HUES48 (cell line): ENCODE data around the gene CARD10.
A peak's percentile ranks its signal among the peaks of the same experiment; 100 is the strongest.

Source experiments
- H3K27ac ChIP-seq: one replicate; pipeline ENCODE4 v1.7.0; 2013; ENCODE audit warnings: low read depth, low read length, inconsistent platforms
- H3K27me3 ChIP-seq: 2 replicates; pipeline ENCODE4 v1.6.1; 2013; ENCODE audit warnings: mild to moderate bottlenecking, low read length; ENCODE audit not compliant: control insufficient read depth, insufficient read depth
- H3K36me3 ChIP-seq: 2 replicates; pipeline ENCODE4 v1.6.1; 2013; ENCODE audit warnings: low read length; ENCODE audit not compliant: control insufficient read depth, insufficient read depth
- H3K4me1 ChIP-seq: 2 replicates; pipeline ENCODE4 v1.6.1; 2013; ENCODE audit warnings: mild to moderate bottlenecking, low read length; ENCODE audit not compliant: control insufficient read depth, insufficient read depth
- H3K4me3 ChIP-seq: 2 replicates; pipeline ENCODE4 v1.5.1; 2013; ENCODE audit warnings: mild to moderate bottlenecking, low read depth, low read length
- H3K9ac ChIP-seq: 2 replicates; pipeline ENCODE4 v1.6.1; 2013; ENCODE audit warnings: mild to moderate bottlenecking, low read depth, low read length, moderate library complexity
- H3K9me3 ChIP-seq: 2 replicates; pipeline ENCODE4 v1.6.1; 2013; ENCODE audit warnings: low read length; ENCODE audit not compliant: control insufficient read depth, insufficient read depth

The CARD10 gene

GRCh38 chr22:37457093-37457893 is 61.9 kb downstream of the CARD10 start:
- Histone ChIP-seq H3K4me1 (peaks cover 10% of the 10 kb centered on the region; the same call in 1 of the 2 replicates), H3K27me3 (no peaks in the 10 kb centered on the region), H3K9ac (no peak overlapping the region), H3K27ac (no peak overlapping the region), H3K9me3 (no peaks in the 10 kb centered on the region), H3K36me3 (no peaks in the 10 kb centered on the region), H3K4me3 (no peak overlapping the region)

DNA sequence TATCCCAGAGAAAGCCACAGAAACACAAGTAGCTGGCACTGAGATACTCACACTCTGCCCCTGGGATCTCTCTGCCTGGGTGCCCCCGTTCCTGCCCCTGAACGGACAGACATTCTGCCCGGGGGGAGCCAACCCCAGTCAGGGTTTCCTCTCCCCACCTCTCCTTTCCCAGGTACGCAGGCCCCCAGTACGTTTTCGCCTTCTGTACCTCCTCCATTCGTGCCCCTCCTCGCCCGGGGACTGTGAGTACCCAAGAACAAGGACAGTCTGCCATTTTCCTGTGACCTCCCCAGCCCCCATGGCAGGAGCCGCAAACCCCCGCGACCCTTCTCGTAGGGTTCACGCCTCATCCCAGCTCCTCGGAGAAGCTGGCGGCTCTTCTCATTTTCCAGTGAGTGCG is 62.9 kb downstream of the CARD10 start:
- H3K27me3 ChIP-seq = no peaks in the 10 kb centered on the region
- no peaks in the 10 kb centered on the region for H3K9me3 ChIP-seq
- no peak overlapping the region for H3K27ac ChIP-seq
- H3K4me1 ChIP-seq = peaks cover 10% of the 10 kb centered on the region; the same call in 1 of the 2 replicates
- H3K4me3 ChIP-seq = no peak overlapping the region
- no peaks in the 10 kb centered on the region for H3K36me3 ChIP-seq
- no peak overlapping the region for H3K9ac ChIP-seq

DNA sequence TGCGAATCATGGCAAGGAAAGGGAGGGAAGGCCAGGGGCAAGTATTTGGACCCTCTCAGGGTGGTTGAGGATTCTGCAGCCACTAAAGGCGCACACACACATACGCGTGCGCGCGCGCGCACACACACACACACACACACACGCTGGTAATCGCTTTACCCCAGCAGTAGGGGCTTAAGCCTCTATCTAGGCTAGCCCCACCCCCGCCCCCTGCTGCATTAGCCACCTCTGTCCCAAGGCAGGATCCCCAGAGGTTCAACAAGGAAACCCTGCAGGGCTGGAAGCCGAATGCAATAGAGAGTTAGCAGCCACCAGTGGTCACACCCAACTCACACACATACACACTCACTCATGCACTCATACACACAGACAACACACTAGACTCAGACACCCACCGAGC is 63.3 kb downstream of the CARD10 start:
- no peak overlapping the region for H3K4me3 ChIP-seq
- H3K27ac ChIP-seq = peak overlapping the region; percentile 36
- H3K27me3 ChIP-seq = no peaks in the 10 kb centered on the region
- peaks cover 10% of the 10 kb centered on the region; the same call in 1 of the 2 replicates for H3K4me1 ChIP-seq
- no peaks in the 10 kb centered on the region for H3K9me3 ChIP-seq
- no peak overlapping the region for H3K9ac ChIP-seq
- no peaks in the 10 kb centered on the region for H3K36me3 ChIP-seq

- H3K9ac ChIP-seq = no peak overlapping the region
- no peaks in the 10 kb centered on the region for H3K36me3 ChIP-seq
- no peaks in the 10 kb centered on the region for H3K9me3 ChIP-seq
- peak overlapping the region; percentile 36 for H3K27ac ChIP-seq
- no peak overlapping the region for H3K4me3 ChIP-seq
- peaks cover 10% of the 10 kb centered on the region; the same call in 1 of the 2 replicates for H3K4me1 ChIP-seq
- H3K27me3 ChIP-seq = no peaks in the 10 kb centered on the region
Measured at GRCh38 chr22:37454857-37455686, 64.1 kb downstream of the CARD10 start.

DNA sequence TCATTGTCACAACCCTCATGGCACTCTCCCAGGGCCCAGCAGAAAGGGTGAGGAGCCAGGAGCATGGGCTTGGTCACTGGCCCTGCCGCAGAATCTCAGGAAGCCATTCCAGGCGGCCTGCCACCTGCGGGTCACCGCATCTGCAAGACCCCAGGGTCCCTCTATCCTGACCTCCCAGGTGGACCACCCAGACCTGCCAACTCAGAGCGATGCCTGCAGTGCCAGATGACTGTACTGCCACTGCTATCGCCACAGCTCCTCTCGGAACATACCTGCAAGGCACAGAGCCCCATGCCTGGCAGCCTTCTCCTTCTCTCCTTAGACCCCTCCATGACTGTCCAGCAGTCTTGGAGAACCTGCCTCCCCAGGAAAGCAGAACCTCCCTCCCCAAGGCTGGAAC is 65.5 kb downstream of the CARD10 start:
- no peak overlapping the region for H3K9ac ChIP-seq
- no peaks in the 10 kb centered on the region for H3K27me3 ChIP-seq
- H3K36me3 ChIP-seq = no peaks in the 10 kb centered on the region
- no peak overlapping the region for H3K4me3 ChIP-seq
- H3K9me3 ChIP-seq = no peaks in the 10 kb centered on the region
- peaks cover 10% of the 10 kb centered on the region; the same call in 1 of the 2 replicates for H3K4me1 ChIP-seq
- no peak overlapping the region for H3K27ac ChIP-seq

- Histone ChIP-seq H3K9me3 (no peaks in the 10 kb centered on the region), H3K27ac (no peak overlapping the region), H3K4me3 (no peak overlapping the region), H3K36me3 (no peaks in the 10 kb centered on the region), H3K4me1 (peaks cover 7% of the 10 kb centered on the region; the same call in 1 of the 2 replicates), H3K9ac (no peak overlapping the region), H3K27me3 (no peaks in the 10 kb centered on the region)
Measured at GRCh38 chr22:37451218-37451617, 68.0 kb downstream of the CARD10 start.

- Histone ChIP-seq H3K4me3 (no peak overlapping the region), H3K36me3 (no peaks in the 10 kb centered on the region), H3K4me1 (no peaks in the 10 kb centered on the region), H3K9ac (no peak overlapping the region), H3K9me3 (no peaks in the 10 kb centered on the region), H3K27me3 (no peaks in the 10 kb centered on the region), H3K27ac (no peak overlapping the region)
Measured at GRCh38 chr22:37449331-37450001, 69.7 kb downstream of the CARD10 start.

GRCh38 chr22:37448516-37449127 is 70.6 kb downstream of the CARD10 start:
- no peak overlapping the region for H3K9ac ChIP-seq
- no peaks in the 10 kb centered on the region for H3K4me1 ChIP-seq
- no peaks in the 10 kb centered on the region for H3K27me3 ChIP-seq
- H3K9me3 ChIP-seq = no peaks in the 10 kb centered on the region
- H3K4me3 ChIP-seq = no peak overlapping the region
- no peaks in the 10 kb centered on the region for H3K36me3 ChIP-seq
- no peak overlapping the region for H3K27ac ChIP-seq

- H3K27ac ChIP-seq = no peak overlapping the region
Measured at GRCh38 chr22:37445501-37445900, 73.7 kb downstream of the CARD10 start.

GRCh38 chr22:37443977-37444376 is 75.2 kb downstream of the CARD10 start:
- Histone ChIP-seq H3K9me3 (peaks cover 6% of the 10 kb centered on the region; the same call in 1 of the 2 replicates), H3K9ac (no peak overlapping the region), H3K4me1 (no peaks in the 10 kb centered on the region), H3K4me3 (no peak overlapping the region), H3K27ac (no peak overlapping the region), H3K27me3 (no peaks in the 10 kb centered on the region), H3K36me3 (no peaks in the 10 kb centered on the region)

More at GRCh38 chr22:37445501-37445900, 73.7 kb downstream of the CARD10 start:
- H3K9me3 ChIP-seq = peaks cover 6% of the 10 kb centered on the region; the same call in 1 of the 2 replicates
- H3K4me1 ChIP-seq = no peaks in the 10 kb centered on the region
- no peak overlapping the region for H3K4me3 ChIP-seq
- H3K27me3 ChIP-seq = no peaks in the 10 kb centered on the region
- no peak overlapping the region for H3K9ac ChIP-seq
- H3K36me3 ChIP-seq = no peaks in the 10 kb centered on the region
